HK-2 (cell line): Measurements from ENCODE around the gene GOSR2.
"Not testable (repeated sequence)": the region's sequence is repeated elsewhere in the genome, so short reads cannot be mapped to it uniquely, and the experiment has no call there.

Source experiments
- DNase-seq: peaks from one replicate; pipeline ENCODE4 v3.0.0-alpha.2; 2018; ENCODE audit not compliant: unreplicated experiment

The GOSR2 gene

GRCh38 chr17:46964315-46965265 lies 41.6 kb downstream of the GOSR2 start:
- DNase-seq = no peak

DNA sequence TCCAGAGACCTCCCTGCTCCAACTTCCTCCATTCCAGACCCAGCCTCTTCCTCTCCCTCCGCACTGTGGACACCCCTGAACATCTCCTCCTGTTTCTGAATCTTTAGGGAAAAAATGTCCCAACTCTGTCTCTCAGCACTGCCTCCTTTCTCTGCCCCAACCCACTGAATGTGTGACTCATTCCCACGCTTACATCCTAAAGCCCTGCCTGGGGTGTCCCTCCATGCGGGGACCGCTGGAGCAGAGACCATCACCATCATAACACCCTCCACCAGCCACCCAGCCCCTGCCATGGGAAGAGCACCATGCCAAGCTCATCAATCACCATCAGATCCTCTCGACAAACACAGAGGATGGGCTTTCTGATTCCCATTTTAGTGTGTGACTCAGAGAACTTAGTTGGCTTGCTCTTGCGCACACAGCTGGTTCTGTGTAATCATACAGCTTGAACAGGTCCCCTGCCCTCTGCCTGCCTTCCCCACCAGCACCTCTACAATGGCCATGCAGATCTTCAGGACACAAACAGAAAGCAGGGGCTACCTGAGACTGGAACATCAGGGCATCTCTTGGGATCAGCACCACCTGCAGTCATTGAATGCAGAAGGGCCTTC lies 45.4 kb downstream of the GOSR2 start:
- no peak for DNase-seq

DNA sequence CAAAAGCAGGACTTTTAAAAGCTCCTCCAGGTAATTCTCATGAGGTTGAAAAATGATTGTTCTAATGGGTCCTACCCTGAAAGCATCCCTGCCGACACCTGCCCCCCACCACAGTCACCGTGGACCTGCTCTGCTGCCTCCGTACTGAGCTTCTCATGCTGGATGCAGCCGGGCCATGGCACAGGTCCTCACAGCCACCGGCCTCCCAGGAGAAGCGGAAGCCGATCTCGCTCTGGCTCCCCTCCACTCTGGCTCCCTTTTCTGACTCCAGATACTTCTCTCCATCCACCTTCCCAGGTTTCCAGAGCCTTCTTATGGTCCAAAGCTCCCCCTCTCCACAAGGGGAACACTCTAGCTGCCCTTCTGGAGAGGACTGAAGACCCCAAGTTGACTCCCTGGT lies 45.9 kb downstream of the GOSR2 start:
- no peak for DNase-seq

DNA sequence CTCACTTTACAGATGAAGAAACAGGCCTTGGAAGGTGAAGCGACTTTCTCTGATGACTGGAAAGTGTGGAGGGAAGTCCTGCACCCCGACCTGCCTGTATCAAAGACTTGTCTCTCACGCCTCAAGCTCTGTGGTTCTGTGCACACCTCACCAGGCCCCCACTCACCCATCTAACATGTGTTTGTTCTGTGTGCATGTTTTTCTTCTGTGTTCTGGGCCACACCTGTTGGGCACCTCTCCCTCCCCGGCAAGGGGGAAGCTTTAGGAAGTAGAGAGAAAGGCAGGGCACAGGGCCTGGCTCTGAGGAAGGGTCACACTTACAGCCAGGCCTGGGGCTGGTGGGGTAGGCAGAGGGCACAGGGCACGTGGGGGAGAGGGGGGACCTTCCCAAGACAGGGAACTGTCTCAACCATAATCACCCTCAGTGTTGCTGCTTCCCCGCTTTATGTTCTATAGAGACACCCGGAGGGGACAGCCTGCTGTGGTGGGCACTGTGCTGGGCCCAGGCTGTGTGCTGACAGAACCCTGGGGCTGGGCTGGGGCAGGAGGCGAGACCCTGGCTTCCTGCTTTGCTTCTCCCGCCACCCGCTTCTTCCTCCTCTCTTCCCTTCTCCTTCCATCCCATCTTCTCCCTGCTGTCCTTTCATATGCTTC lies 48.8 kb downstream of the GOSR2 start:
- no peak for DNase-seq

GRCh38 chr17:46972346-46972745 lies 49.4 kb downstream of the GOSR2 start:
- no peak for DNase-seq

DNA sequence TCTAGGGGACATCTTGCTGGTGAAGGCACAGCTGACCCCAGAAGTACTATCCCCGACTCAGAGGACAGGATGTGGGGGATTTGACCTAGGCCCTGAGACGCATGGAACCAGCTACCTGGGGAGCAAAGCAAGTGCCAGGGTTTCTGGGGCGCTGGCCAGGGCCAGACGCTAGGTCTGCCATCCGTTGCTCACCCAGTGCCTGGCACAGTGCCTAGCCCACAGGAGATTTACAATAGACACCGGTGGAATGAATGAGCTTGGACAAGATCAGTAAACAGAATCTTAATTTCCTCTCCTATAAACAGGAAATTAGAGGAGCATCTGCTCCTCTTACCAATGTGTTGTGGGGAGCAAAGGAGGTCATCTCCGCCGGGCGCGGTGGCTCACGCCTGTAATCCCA lies 51.1 kb downstream of the GOSR2 start:
- DNase-seq = no peak

- DNase-seq = no peak
These were observed 52.3 kb downstream of the GOSR2 start for GRCh38 chr17:46975287-46975686.

DNA sequence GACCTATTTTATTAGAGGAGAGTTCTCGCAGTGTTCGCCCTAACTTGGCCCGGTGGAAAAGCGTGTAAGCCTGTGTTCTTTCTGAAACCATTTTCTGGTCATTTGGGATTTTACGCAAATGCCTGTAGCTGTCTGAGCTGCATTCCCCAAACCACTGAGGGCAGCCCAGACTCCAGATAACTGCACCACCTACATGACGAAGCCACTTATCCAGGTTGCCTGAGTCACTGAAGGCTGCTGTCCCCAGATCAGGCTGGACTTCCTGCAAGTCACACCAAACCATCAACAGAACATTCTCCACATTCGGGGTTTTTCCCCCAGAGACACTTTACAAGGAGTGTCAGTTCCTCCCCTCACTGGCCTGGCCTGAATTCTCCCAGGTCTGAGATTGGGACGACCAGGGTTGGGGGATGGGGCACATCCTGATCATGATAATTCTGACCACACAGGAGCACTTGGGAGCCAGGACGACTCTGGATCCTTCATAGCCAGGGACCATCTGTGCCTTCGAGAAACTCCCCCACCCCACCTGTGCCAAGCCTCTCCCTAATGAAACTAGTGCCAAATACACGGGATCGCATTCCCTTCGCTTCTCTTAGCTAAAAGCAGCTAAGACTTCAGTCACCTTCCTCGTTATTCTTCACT lies 53.8 kb downstream of the GOSR2 start:
- peak; percentile 47 for DNase-seq

- no peak for DNase-seq
These were observed 54.4 kb downstream of the GOSR2 start for GRCh38 chr17:46977348-46977747.

GRCh38 chr17:46977750-46978488 lies 55.0 kb downstream of the GOSR2 start:
- DNase-seq = no peak

- no peak for DNase-seq
These were observed 55.7 kb downstream of the GOSR2 start for GRCh38 chr17:46978489-46979146.

GRCh38 chr17:46979147-46979863 lies 56.3 kb downstream of the GOSR2 start, which contains the start of gene RPRML:
Gene RPRML (minus strand): TSS chr17:46979253. CDS start chr17:46979007, 246 bp downstream.
- peak; percentile 54 for DNase-seq

DNA sequence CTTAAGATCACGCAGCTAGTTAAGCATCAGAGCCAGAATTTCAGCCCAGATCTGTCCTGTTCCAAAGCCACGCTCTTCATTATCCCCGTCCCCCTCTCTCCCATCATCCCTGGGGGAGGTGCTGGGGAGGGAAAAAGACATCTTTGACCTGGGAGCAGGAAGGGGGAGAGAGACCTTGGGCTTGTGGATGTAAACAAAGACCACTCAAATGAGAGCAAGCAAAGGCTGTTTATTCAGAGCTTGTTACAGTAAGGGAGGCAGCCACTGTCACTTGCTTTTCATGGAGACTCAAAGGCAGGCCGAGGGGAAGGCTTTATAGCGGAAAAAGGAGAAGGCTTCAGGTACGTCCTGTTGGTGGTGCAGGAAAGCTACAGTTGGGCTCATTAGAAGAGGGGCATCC lies 59.6 kb downstream of the GOSR2 start:
- no peak for DNase-seq

DNA sequence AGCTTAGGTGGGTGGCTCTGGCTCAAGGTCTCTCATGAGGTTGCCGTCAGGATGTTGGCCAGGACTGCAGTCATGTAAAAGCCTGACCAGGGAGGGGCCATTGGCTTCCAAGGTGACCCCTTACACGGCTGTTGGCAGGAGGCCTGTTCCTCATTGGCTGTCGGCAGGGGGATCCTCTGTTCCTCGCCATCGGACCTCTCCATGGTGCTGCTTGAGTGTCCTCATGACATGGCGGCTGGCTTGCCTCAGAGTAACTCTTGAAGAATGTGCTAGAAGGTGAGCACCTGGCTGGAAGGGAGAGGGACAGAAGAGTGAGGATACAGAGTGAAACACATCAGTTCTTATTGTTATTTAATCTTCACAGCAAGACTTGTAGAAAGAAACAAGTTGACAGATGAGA lies 60.8 kb downstream of the GOSR2 start:
- DNase-seq = no peak

- no peak for DNase-seq
These were observed 61.4 kb downstream of the GOSR2 start for GRCh38 chr17:46984341-46984740.

GRCh38 chr17:46984892-46985291 lies 61.9 kb downstream of the GOSR2 start:
- no peak for DNase-seq

DNA sequence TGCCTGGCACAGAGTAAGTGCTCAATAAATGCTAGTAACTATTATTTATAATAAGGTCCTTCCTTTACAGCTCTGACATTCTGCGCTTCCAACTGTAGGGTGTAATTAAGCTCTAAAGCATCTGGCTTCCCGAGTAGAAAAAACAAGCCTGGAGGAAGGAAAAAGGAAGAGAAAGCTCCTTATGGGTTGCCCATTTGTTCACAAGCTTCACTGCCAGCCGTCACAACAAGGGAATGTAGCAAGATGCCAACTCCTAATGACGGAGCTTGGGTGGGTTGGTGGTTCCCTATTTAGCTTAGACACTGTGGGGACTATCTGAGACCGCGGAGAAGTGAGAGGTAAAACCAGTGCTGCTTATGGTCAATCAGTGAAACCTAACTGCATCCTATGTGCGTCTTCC lies 63.4 kb downstream of the GOSR2 start:
- DNase-seq = no peak

DNA sequence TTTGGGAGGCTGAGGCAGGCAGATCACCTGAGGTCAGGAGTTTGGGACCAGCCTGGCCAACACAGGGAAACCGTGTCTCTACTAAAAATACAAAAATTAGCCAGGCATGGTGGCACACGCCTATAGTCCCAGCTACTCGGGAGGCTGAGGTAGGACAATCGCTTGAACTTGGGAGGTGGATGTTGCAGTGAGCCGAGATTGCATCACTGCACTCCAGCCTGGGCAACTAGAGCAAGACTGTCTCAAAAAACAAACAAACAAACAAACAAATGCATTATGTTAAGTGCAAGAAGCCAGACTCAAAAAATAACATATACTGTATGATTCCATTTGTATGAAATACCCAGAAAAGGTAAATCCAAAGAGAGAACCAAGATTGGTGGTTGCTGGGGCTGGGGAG lies 65.0 kb downstream of the GOSR2 start:
- DNase-seq = not testable (repeated sequence)

DNA sequence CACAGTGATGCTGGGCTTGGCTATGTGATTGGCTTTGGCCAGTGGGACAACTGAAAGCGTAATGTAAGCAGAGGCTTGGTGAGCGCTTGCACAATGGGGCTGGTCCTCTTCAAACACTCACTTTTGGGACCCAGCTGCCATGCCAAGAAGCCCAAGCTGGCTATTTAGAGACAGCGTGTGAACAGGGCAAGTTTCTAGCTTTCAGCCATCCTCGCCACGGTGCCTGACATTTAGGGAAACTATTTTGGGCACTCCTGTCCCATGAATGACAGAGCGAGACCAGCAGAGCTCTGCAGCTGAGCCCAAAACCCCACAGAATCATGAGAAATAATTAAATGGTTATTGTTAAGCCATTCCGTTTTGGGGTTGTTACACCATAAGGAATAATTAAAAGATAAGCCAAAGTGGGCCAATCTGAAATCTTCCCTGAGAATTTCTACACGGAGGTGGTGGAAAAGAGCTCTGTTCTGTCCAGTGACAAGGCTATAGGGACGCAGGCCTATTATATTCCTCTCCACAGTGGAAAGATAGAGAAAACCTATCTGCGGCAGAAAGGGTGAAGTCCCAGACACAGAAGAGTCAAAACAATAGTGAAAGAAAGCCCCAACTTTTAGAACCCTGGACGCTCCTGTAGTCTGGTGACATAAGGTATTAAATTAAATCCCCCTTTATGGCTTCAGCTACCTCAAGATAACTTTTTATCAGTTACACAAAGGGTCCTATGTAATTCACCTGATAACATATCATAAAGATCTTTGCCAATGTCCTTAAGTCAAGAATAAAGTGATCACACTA lies 66.9 kb downstream of the GOSR2 start:
- no peak for DNase-seq
